ENCODE results near the gene SAYSD1.

SAYSD1 gene

GRCh38 chr6:39063526-39063925, 51.5 kb downstream of the SAYSD1 start:
- in situ Hi-C loops (cut with HindIII; ENCODE audit: low pct_ligation_motif_present, low pct_unique_long_range_greater_than_20kb, low sequenced_read_pairs) = no loop called here
- DNase-seq = no peak

GRCh38 chr6:39062014-39062740, 52.8 kb downstream of the SAYSD1 start:
- in situ Hi-C loops (cut with HindIII; ENCODE audit: low pct_ligation_motif_present, low pct_unique_long_range_greater_than_20kb, low sequenced_read_pairs) = no loop called here

GRCh38 chr6:39061588-39061987, 53.4 kb downstream of the SAYSD1 start:
- no peak for DNase-seq
- in situ Hi-C loops (cut with HindIII; ENCODE audit: low pct_ligation_motif_present, low pct_unique_long_range_greater_than_20kb, low sequenced_read_pairs) = no loop called here

More at GRCh38 chr6:39062014-39062740, 52.8 kb downstream of the SAYSD1 start:
- no peak for DNase-seq

GRCh38 chr6:39061182-39061581, 53.8 kb downstream of the SAYSD1 start:
- in situ Hi-C loops (cut with HindIII; ENCODE audit: low pct_ligation_motif_present, low pct_unique_long_range_greater_than_20kb, low sequenced_read_pairs) = no loop called here
- no peak for DNase-seq

GRCh38 chr6:39060467-39061160, 54.4 kb downstream of the SAYSD1 start:
- no peak for DNase-seq
- in situ Hi-C loops (cut with HindIII; ENCODE audit: low pct_ligation_motif_present, low pct_unique_long_range_greater_than_20kb, low sequenced_read_pairs) = no loop called here

- no peak for DNase-seq
- in situ Hi-C loops (cut with HindIII; ENCODE audit: low pct_ligation_motif_present, low pct_unique_long_range_greater_than_20kb, low sequenced_read_pairs) = no loop called here
Observed at GRCh38 chr6:39059496-39060310, 55.3 kb downstream of the SAYSD1 start.

GRCh38 chr6:39058471-39059147, 56.4 kb downstream of the SAYSD1 start:
- in situ Hi-C loops (cut with HindIII; ENCODE audit: low pct_ligation_motif_present, low pct_unique_long_range_greater_than_20kb, low sequenced_read_pairs) = no loop called here
- no peak for DNase-seq

DNA sequence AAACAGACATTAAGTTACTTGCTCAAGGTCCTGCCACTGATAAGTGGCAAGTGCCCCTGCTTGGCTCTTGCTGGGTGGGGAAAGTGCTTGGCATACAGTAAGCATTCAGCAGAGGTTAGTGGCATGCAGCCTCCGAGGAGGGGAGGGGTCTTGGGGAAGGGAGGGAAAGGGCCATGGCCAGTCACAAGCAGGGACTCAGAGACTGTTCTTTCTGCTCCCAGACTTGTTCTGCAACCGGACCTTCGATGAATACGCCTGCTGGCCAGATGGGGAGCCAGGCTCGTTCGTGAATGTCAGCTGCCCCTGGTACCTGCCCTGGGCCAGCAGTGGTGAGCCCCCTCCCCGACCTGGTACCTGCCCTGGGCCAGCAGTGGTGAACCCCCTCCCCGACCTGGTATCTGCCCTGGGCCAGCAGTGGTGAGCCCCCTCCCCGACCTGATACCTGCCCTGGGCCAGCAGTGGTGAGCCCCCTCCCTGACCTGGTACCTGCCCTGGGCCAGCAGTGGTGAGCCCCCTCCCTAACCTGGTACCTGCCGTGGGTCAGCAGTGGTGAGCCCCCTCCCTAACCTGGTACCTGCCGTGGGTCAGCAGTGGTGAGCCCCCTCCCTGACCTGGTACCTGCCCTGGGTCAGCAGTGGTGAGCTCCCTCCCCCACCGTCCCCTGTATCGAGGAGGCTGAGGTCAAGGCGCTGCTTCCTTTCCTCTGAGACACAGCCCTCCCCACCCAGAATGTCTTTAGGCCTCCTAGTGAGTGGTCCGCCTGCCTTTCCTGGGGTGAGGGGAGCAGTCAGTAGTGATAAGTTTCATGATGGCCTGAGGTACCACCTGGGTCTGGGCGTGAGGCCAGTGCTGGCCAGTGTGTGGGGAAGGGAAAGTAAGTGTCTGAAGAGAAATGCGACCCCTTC, 57.5 kb downstream of the SAYSD1 start:
- in situ Hi-C loops (cut with HindIII; ENCODE audit: low pct_ligation_motif_present, low pct_unique_long_range_greater_than_20kb, low sequenced_read_pairs) = no loop called here
- DNase-seq = no peak

DNA sequence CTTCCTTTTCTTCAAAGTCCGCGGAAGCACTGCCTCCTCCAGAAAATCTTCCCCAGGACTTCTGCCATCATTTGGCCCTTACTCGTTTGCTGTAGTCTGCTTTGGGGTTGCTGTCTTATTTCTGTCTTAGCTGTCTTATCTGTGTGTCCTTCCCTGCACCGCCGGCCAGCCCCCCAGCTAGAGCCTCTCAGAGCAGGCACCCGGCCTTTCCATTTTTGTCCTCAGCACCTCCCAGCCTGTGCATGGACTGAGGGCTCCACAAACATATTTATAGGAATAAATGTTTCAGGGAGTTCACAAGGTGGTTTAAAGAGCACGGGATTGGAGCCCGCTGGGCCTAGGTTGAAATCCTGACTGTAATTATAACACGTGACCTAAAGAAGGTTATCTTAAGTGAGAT, 58.3 kb downstream of the SAYSD1 start:
- in situ Hi-C loops (cut with HindIII; ENCODE audit: low pct_ligation_motif_present, low pct_unique_long_range_greater_than_20kb, low sequenced_read_pairs) = no loop called here
- no peak for DNase-seq

- in situ Hi-C loops (cut with HindIII; ENCODE audit: low pct_ligation_motif_present, low pct_unique_long_range_greater_than_20kb, low sequenced_read_pairs) = no loop called here
- no peak for DNase-seq
Observed at GRCh38 chr6:39056191-39056590, 58.8 kb downstream of the SAYSD1 start.

DNA sequence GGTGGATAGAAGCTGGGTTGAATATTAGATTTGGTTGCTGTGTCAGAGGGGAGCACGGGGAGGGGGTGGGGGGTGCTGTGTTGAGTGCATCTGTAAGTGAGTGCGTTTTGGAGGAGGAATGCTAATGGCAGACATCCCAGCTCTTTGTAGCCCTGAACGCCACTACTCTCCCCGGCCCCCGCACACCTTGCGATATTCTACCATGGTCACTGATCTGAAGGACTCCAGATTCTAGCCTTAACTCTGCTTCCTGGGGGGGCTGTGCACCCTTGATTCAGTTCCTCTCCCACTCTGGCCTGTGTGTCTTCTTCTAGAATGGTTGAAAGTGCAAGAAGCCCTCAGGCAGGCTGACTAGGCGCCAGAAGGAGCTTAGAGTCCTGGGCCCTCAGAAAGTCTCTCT, 59.3 kb downstream of the SAYSD1 start:
- in situ Hi-C loops (cut with HindIII; ENCODE audit: low pct_ligation_motif_present, low pct_unique_long_range_greater_than_20kb, low sequenced_read_pairs) = no loop called here
- DNase-seq = no peak

DNA sequence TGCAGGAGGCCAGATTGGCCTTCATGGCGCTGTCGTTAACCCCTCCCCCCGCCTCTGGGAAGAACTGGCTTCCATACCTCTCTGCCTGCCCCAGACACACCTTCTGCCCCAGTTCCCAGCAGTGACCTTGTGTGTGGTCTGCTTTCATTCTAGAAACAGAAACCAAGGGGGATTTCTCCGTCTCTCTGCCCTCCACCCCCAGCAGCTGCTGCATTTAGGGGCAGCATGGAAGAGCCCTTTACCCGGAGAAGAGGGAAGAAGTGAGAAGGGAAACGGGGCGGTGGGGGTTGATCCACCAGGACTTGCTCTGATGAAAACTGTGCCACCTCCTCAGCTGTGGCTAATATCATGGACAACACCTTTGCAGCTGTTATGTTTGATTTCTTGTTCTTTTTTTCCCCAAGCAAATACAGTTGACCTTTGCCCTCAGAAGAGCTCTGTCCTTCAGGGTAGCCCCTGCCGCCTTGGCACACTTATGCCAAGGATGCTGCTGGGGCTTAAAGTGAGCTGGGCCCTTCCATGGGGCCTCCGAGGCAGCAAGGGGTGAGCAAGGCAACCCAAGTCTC, 60.3 kb downstream of the SAYSD1 start:
- in situ Hi-C loops (cut with HindIII; ENCODE audit: low pct_ligation_motif_present, low pct_unique_long_range_greater_than_20kb, low sequenced_read_pairs) = no loop called here
- no peak for DNase-seq

All from ACHN (cell line).